Bone marrow (tissue), 2 donors: ENCODE measurements around the gene ZNF3.
A peak's percentile ranks its signal among the peaks of the same experiment; 100 is the strongest.

ENCODE experiments used
- DNase-seq, 2 donors: peaks; one replicate each; lab custom pipeline; 2025; lab: John Stamatoyannopoulos, UW

Gene ZNF3

GRCh38 chr7:100053215-100053614 lies 28.3 kb downstream of the ZNF3 start:
- peak in 1 of 2 donors; percentile 70 for DNase-seq

GRCh38 chr7:100051611-100052010 lies 29.9 kb downstream of the ZNF3 start:
- no peak for DNase-seq

GRCh38 chr7:100049441-100050291 lies 31.9 kb downstream of the ZNF3 start, which contains the start of gene ZSCAN21:
Gene ZSCAN21, plus strand, starts transcription at chr7:100049774. Its CDS starts 7,233 bp downstream, at chr7:100057007.
- peak; percentile 54 to 73 for DNase-seq

GRCh38 chr7:100048680-100049079 lies 32.8 kb downstream of the ZNF3 start:
- DNase-seq, result no peak

- DNase-seq, result peak in 1 of 2 donors; percentile 66
These were observed 36.8 kb downstream of the ZNF3 start for GRCh38 chr7:100044718-100045117.

GRCh38 chr7:100040575-100040974 lies 40.9 kb downstream of the ZNF3 start:
- no peak for DNase-seq

- DNase-seq, result no peak
These were observed 43.2 kb downstream of the ZNF3 start for GRCh38 chr7:100038326-100038725.

- DNase-seq, result no peak
These were observed 45.6 kb downstream of the ZNF3 start for GRCh38 chr7:100035876-100036275.

- DNase-seq, result no peak
These were observed 46.5 kb downstream of the ZNF3 start for GRCh38 chr7:100034871-100035510.

- no peak for DNase-seq
These were observed 48.0 kb downstream of the ZNF3 start for GRCh38 chr7:100033526-100033925.

GRCh38 chr7:100029596-100029995 lies 51.9 kb downstream of the ZNF3 start:
- no peak for DNase-seq

- DNase-seq, result no peak
These were observed 54.3 kb downstream of the ZNF3 start for GRCh38 chr7:100027197-100027596.

- no peak for DNase-seq
These were observed 57.4 kb downstream of the ZNF3 start for GRCh38 chr7:100024020-100024619.

- DNase-seq, result no peak
These were observed 58.0 kb downstream of the ZNF3 start for GRCh38 chr7:100023526-100023925.

GRCh38 chr7:100022621-100023020 lies 58.9 kb downstream of the ZNF3 start:
- no peak for DNase-seq

GRCh38 chr7:100021297-100021696 lies 60.2 kb downstream of the ZNF3 start:
- DNase-seq, result no peak
